Astrocyte (in vitro differentiated cells and primary cell): Measurements from ENCODE around the gene LCN10. TPM values are rescaled to one million over a fixed set of nuclear protein-coding genes. Genes with fewer than 3 reads are reported as not detected.

Experiments used
- DNase-seq: peaks from one replicate; pipeline ENCODE4 v3.0.0-alpha.2; 2010; ENCODE audit warnings: low read depth
- FAIRE-seq: peaks from 2 replicates; lab custom pipeline; 2011; peaks lifted over from hg19 to GRCh38; lab: Jason Lieb, UNC
- H2AFZ ChIP-seq: 2 replicates; pipeline ENCODE4 v1.6.0; 2012; ENCODE audit warnings: low read depth, low read length, inconsistent platforms
- H3K27ac ChIP-seq: 2 replicates; pipeline ENCODE4 v1.5.1; 2011; ENCODE audit warnings: low read depth, low read length, inconsistent platforms
- H3K27me3 ChIP-seq: 2 replicates; pipeline ENCODE4 v1.6.0; 2011; ENCODE audit warnings: low read length, inconsistent platforms; ENCODE audit not compliant: insufficient read depth
- H3K36me3 ChIP-seq: 2 replicates; pipeline ENCODE4 v1.5.1; 2011; ENCODE audit warnings: low read length, inconsistent platforms; ENCODE audit not compliant: insufficient read depth
- H3K4me1 ChIP-seq: 2 replicates; pipeline ENCODE4 v1.5.1; 2011; ENCODE audit warnings: low read length, inconsistent platforms; ENCODE audit not compliant: insufficient read depth
- H3K4me2 ChIP-seq: 2 replicates; pipeline ENCODE4 v1.6.0; 2012; ENCODE audit warnings: low read length, inconsistent platforms
- H3K4me3 ChIP-seq: 2 replicates; pipeline ENCODE4 v1.5.1; 2011; ENCODE audit warnings: low read depth, mild to moderate bottlenecking, low read length, inconsistent platforms; ENCODE audit not compliant: insufficient read depth
- H3K79me2 ChIP-seq: 2 replicates; pipeline ENCODE4 v1.6.0; 2012; ENCODE audit warnings: mild to moderate bottlenecking, low read length, inconsistent platforms; ENCODE audit not compliant: insufficient read depth
- H3K9ac ChIP-seq: 2 replicates; pipeline ENCODE4 v1.6.0; 2012; ENCODE audit warnings: mild to moderate bottlenecking, low read length, inconsistent platforms
- H3K9me3 ChIP-seq: 2 replicates; pipeline ENCODE4 v1.5.1; 2012; ENCODE audit warnings: low read depth, mild to moderate bottlenecking, low read length, inconsistent platforms; ENCODE audit not compliant: insufficient read depth
- H4K20me1 ChIP-seq: 2 replicates; pipeline ENCODE4 v1.6.0; 2012; ENCODE audit warnings: low read length, inconsistent platforms; ENCODE audit not compliant: insufficient read depth
- H3K27ac Mint-ChIP-seq: one replicate; pipeline ENCODE4 v1.8.0; 2021; ENCODE audit warnings: mild to moderate bottlenecking, mixed read lengths; ENCODE audit not compliant: unreplicated experiment
- H3K27me3 Mint-ChIP-seq: one replicate; pipeline ENCODE4 v1.8.0; 2021; ENCODE audit warnings: low read depth, mixed read lengths; ENCODE audit not compliant: unreplicated experiment
- H3K36me3 Mint-ChIP-seq: one replicate; pipeline ENCODE4 v1.8.0; 2021; ENCODE audit warnings: low read depth, mixed read lengths; ENCODE audit not compliant: unreplicated experiment
- H3K4me1 Mint-ChIP-seq: one replicate; pipeline ENCODE4 v1.8.0; 2021; ENCODE audit warnings: low read depth, mixed read lengths; ENCODE audit not compliant: unreplicated experiment
- H3K4me3 Mint-ChIP-seq: one replicate; pipeline ENCODE4 v1.8.0; 2021; ENCODE audit warnings: mild to moderate bottlenecking, moderate library complexity, mixed read lengths; ENCODE audit not compliant: unreplicated experiment
- H3K9me3 Mint-ChIP-seq: one replicate; pipeline ENCODE4 v1.8.0; 2021; ENCODE audit warnings: mild to moderate bottlenecking, mixed read lengths; ENCODE audit not compliant: unreplicated experiment
- CTCF ChIP-seq: IDR thresholded peaks from 2 replicates; pipeline ENCODE4 v1.5.1; 2011; ENCODE audit warnings: low read depth, mild to moderate bottlenecking, inconsistent platforms, low read length, moderate library complexity; ENCODE audit not compliant: insufficient read depth
- EZH2 ChIP-seq: IDR thresholded peaks from 2 replicates; pipeline ENCODE4 v1.6.1; 2012; ENCODE audit warnings: mild to moderate bottlenecking, low read length, inconsistent platforms; ENCODE audit not compliant: insufficient read depth
- total RNA-seq: library from RNA; stranded (reverse); gene quantifications from 2 replicates; pipeline ENCODE4 v1.2.1, GENCODE V29; 2021

The LCN10 gene
- total RNA-seq, 1 donor from 2014 or later = not detected

- Histone ChIP-seq H3K27me3 (peaks cover 31% of the 10 kb centered on the region), H3K36me3 (no peaks in the 10 kb centered on the region), H3K9me3 (no peaks in the 10 kb centered on the region), H3K4me2 (no peak overlapping the region), H2AFZ (no peak overlapping the region), H3K4me1 (no peaks in the 10 kb centered on the region), H4K20me1 (no peaks in the 10 kb centered on the region), H3K27ac (no peak overlapping the region), H3K9ac (no peak overlapping the region), H3K4me3 (no peak overlapping the region), H3K79me2 (no peaks in the 10 kb centered on the region)
- TF ChIP-seq CTCF = no peak
- TF ChIP-seq EZH2 = no peak
- peaks cover 5% of the 10 kb centered on the region for H3K4me1 Mint-ChIP-seq
- peaks cover 5% of the 10 kb centered on the region for H3K36me3 Mint-ChIP-seq
- peaks cover 32% of the 10 kb centered on the region for H3K27me3 Mint-ChIP-seq
- no peak for DNase-seq
- no peak overlapping the region for H3K27ac Mint-ChIP-seq
- H3K4me3 Mint-ChIP-seq = no peak overlapping the region
- no peak for FAIRE-seq
- H3K9me3 Mint-ChIP-seq = peaks cover 9% of the 10 kb centered on the region
Measured at GRCh38 chr9:136782452-136782851, 39.7 kb upstream of the LCN10 start.

- no peak overlapping the region for H2AFZ ChIP-seq
- TF ChIP-seq CTCF (no peak), EZH2 (no peak)
- Mint-ChIP-seq H3K9me3 (peaks cover 9% of the 10 kb centered on the region), H3K36me3 (peaks cover 5% of the 10 kb centered on the region), H3K4me3 (no peak overlapping the region), H3K4me1 (peaks cover 5% of the 10 kb centered on the region), H3K27me3 (peaks cover 43% of the 10 kb centered on the region), H3K27ac (no peak overlapping the region)
- no peak overlapping the region for H3K9ac ChIP-seq
- no peak overlapping the region for H3K27ac ChIP-seq
- no peak overlapping the region for H3K4me2 ChIP-seq
- H3K9me3 ChIP-seq = no peaks in the 10 kb centered on the region
- H3K4me3 ChIP-seq = no peak overlapping the region
- H3K27me3 ChIP-seq = peaks cover 29% of the 10 kb centered on the region
- FAIRE-seq (no peak), DNase-seq (no peak)
- no peaks in the 10 kb centered on the region for H3K36me3 ChIP-seq
- no peaks in the 10 kb centered on the region for H4K20me1 ChIP-seq
- no peaks in the 10 kb centered on the region for H3K79me2 ChIP-seq
- H3K4me1 ChIP-seq = no peaks in the 10 kb centered on the region
Measured at GRCh38 chr9:136779808-136780207, 37.1 kb upstream of the LCN10 start.

GRCh38 chr9:136777359-136777758 is 34.6 kb upstream of the LCN10 start:
- no peak overlapping the region for H3K9ac ChIP-seq
- H3K4me2 ChIP-seq = no peak overlapping the region
- no peak overlapping the region for H2AFZ ChIP-seq
- DNase-seq = no peak
- no peaks in the 10 kb centered on the region for H4K20me1 ChIP-seq
- peaks cover 5% of the 10 kb centered on the region for H3K36me3 Mint-ChIP-seq
- peaks cover 40% of the 10 kb centered on the region for H3K27me3 Mint-ChIP-seq
- no peaks in the 10 kb centered on the region for H3K4me1 ChIP-seq
- H3K27ac Mint-ChIP-seq = no peak overlapping the region
- no peak overlapping the region for H3K4me3 Mint-ChIP-seq
- peaks cover 29% of the 10 kb centered on the region for H3K27me3 ChIP-seq
- H3K27ac ChIP-seq = no peak overlapping the region
- H3K9me3 Mint-ChIP-seq = peaks cover 15% of the 10 kb centered on the region
- no peak for TF ChIP-seq CTCF
- no peak for TF ChIP-seq EZH2
- H3K79me2 ChIP-seq = no peaks in the 10 kb centered on the region
- H3K4me3 ChIP-seq = no peak overlapping the region
- H3K4me1 Mint-ChIP-seq = peaks cover 5% of the 10 kb centered on the region
- no peak for FAIRE-seq
- H3K36me3 ChIP-seq = no peaks in the 10 kb centered on the region
- peaks cover 4% of the 10 kb centered on the region for H3K9me3 ChIP-seq
